Measurements from ENCODE around the gene HDAC4.

DNA sequence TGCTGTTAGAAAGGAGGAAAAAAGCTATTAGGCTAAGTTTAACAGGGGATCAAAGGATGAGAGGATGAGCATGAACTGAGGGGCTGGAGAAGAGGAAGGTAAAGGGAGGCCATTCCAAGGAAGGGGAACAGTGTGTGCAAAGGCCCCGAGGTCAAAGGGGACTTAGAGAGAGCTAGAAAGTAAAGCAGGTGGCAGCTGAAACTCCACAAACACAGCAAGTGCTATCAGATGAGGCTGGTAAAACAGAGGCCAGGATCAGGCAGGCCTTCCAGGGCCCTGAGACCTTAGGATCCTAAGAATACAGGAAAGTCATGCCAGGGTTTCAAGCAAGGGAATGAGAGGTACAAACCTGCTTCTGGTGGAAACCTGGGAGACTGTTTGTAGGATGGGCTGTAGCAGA lies 5.8 kb downstream of the HDAC4 start:
- TF ChIP-seq, protein P1, sequence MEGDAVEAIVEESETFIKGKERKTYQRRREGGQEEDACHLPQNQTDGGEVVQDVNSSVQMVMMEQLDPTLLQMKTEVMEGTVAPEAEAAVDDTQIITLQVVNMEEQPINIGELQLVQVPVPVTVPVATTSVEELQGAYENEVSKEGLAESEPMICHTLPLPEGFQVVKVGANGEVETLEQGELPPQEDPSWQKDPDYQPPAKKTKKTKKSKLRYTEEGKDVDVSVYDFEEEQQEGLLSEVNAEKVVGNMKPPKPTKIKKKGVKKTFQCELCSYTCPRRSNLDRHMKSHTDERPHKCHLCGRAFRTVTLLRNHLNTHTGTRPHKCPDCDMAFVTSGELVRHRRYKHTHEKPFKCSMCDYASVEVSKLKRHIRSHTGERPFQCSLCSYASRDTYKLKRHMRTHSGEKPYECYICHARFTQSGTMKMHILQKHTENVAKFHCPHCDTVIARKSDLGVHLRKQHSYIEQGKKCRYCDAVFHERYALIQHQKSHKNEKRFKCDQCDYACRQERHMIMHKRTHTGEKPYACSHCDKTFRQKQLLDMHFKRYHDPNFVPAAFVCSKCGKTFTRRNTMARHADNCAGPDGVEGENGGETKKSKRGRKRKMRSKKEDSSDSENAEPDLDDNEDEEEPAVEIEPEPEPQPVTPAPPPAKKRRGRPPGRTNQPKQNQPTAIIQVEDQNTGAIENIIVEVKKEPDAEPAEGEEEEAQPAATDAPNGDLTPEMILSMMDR (IDR thresholded peaks at IDR 0.05): no peak
- TF ChIP-seq POLR2A (IDR thresholded peaks at IDR 0.05) (no peak), EP300 (IDR thresholded peaks at IDR 0.05) (no peak)

Measured in tibial nerve (tissue), 4 donors.